SK-N-SH (cell line): ENCODE measurements around the gene NPFF. TPM values are rescaled to one million over a fixed set of nuclear protein-coding genes. Genes with fewer than 3 reads are reported as not detected.

Experiments
- CTCF ChIA-PET: fragments of 300-600, 350-600 bp; formaldehyde crosslinking; extraction: SDS; loops from one replicate; lab custom pipeline; 2021; lab: Yijun Ruan, JAX
- POLR2A ChIA-PET: fragments of 350-600 bp; sonication (Branson Sonifier 250); formaldehyde crosslinking; extraction: SDS; loops from one replicate; lab custom pipeline; 2020; ENCODE audit warnings: antibody characterized with exemption, inconsistent platforms; lab: Yijun Ruan, JAX
- DNase-seq: peaks from one replicate; pipeline ENCODE4 v3.0.0; 2012
- H2AFZ ChIP-seq: fragments of 200-600 bp; sonication (generic); 2 replicates; pipeline ENCODE4 v1.8.1; 2016; ENCODE audit warnings: antibody characterized with exemption, mild to moderate bottlenecking, low read depth
- H3F3A ChIP-seq: fragments of 200-600 bp; sonication (generic); replicated peaks from 2 replicates; pipeline ENCODE3; 2016; ENCODE audit warnings: antibody characterized with exemption, mild to moderate bottlenecking; ENCODE audit not compliant: insufficient read depth
- H3K27ac ChIP-seq, 2 experiments: fragments of 200-500 bp in 1 of 2; fragments of 200-600 bp in 1 of 2; sonication (Bioruptor generic) in 1 of 2; sonication (generic), shearing (Covaris generic) in 1 of 2; 2 replicates each; pipeline versions ENCODE4 v1.5.1 to v1.6.1; 2014 to 2016; ENCODE audit warnings: low read depth in 2 of 2, inconsistent platforms in 1 of 2, low read length in 1 of 2, mild to moderate bottlenecking in 1 of 2, mixed read lengths in 1 of 2
- H3K27me3 ChIP-seq: fragments of 200-600 bp; sonication (generic), shearing (Covaris generic); 2 replicates; pipeline ENCODE4 v1.6.1; 2016; ENCODE audit warnings: mixed run types; ENCODE audit not compliant: insufficient read depth
- H3K36me3 ChIP-seq, 2 experiments: fragments of 200-500 bp in 1 of 2; fragments of 200-600 bp in 1 of 2; sonication (Bioruptor generic) in 1 of 2; sonication (generic) in 1 of 2; replicated peaks in 1 of 2; 2 replicates each; pipeline versions ENCODE3 to v1.5.1; 2014 to 2016; ENCODE audit warnings: low read length in 1 of 2, mild to moderate bottlenecking in 1 of 2; ENCODE audit not compliant: insufficient read depth in 2 of 2, control insufficient read depth in 1 of 2
- H3K4me1 ChIP-seq, 2 experiments: fragments of 200-500 bp in 1 of 2; fragments of 200-600 bp in 1 of 2; sonication (Bioruptor generic) in 1 of 2; sonication (generic), shearing (Covaris generic) in 1 of 2; 2 replicates each; pipeline versions ENCODE4 v1.5.1 to v1.6.1; 2014 to 2016; ENCODE audit warnings: low read depth in 1 of 2, low read length in 1 of 2, mixed run types in 1 of 2; ENCODE audit not compliant: insufficient read depth in 2 of 2, control insufficient read depth in 1 of 2
- H3K4me2 ChIP-seq: fragments of 200-600 bp; sonication (generic), shearing (Covaris generic); 2 replicates; pipeline ENCODE4 v1.6.1; 2017; ENCODE audit warnings: mixed run types
- H3K4me3 ChIP-seq, 2 experiments: fragments of 200-500 bp in 1 of 2; fragments of 200-600 bp in 1 of 2; sonication (Bioruptor generic) in 1 of 2; sonication (generic), shearing (Covaris generic) in 1 of 2; 2 replicates each; pipeline versions ENCODE4 v1.5.1 to v1.8.1; 2014 to 2016; ENCODE audit warnings: low read depth in 2 of 2, inconsistent platforms in 1 of 2, low read length in 1 of 2, mild to moderate bottlenecking in 1 of 2, mixed read lengths in 1 of 2, moderate library complexity in 1 of 2
- H3K79me2 ChIP-seq: fragments of 200-600 bp; sonication (generic); 2 replicates; pipeline ENCODE4 v1.8.1; 2017; ENCODE audit warnings: mild to moderate bottlenecking; ENCODE audit not compliant: insufficient read depth
- H3K9ac ChIP-seq: fragments of 200-600 bp; sonication (generic); 2 replicates; pipeline ENCODE4 v1.6.1; 2017; ENCODE audit warnings: mixed run types
- H3K9me2 ChIP-seq: fragments of 200-600 bp; sonication (generic); 2 replicates; pipeline ENCODE4 v1.6.1; 2017; ENCODE audit warnings: mixed run types
- H3K9me3 ChIP-seq: fragments of 200-600 bp; sonication (generic); 2 replicates; pipeline ENCODE4 v1.6.1; 2017; ENCODE audit warnings: mixed run types, mild to moderate bottlenecking, moderate library complexity
- H4K20me1 ChIP-seq: fragments of 200-600 bp; sonication (generic); 2 replicates; pipeline ENCODE4 v1.6.1; 2017; ENCODE audit warnings: mild to moderate bottlenecking, mixed run types; ENCODE audit not compliant: insufficient read depth
- EP300 ChIP-seq, 2 experiments: IDR thresholded peaks; 2 replicates each; pipeline versions ENCODE4 v1.4.0 to v1.6.1; 2012; ENCODE audit warnings: borderline replicate concordance in 1 of 2, low read depth in 1 of 2, low read length in 1 of 2
- EZH2phosphoT487 ChIP-seq: fragments of 200-600 bp; sonication (generic); IDR thresholded peaks from 2 replicates; pipeline ENCODE4 v1.6.1; 2017; ENCODE audit warnings: low read depth, mixed run types, mild to moderate bottlenecking, antibody characterized with exemption, moderate library complexity, borderline replicate concordance
- FOXJ3 ChIP-seq: sonication (generic); formaldehyde crosslinking; IDR thresholded peaks from 2 replicates; pipeline ENCODE4 v1.5.1; 2020; ENCODE audit warnings: mild to moderate bottlenecking, missing genetic modification reagents
- GATA2 ChIP-seq: sonication (generic); formaldehyde crosslinking; IDR thresholded peaks from 2 replicates; pipeline ENCODE4 v1.5.0; 2020; ENCODE audit warnings: mild to moderate bottlenecking, missing genetic modification reagents
- MEF2A ChIP-seq: IDR thresholded peaks from 2 replicates; pipeline ENCODE4 v1.4.0; 2012; ENCODE audit warnings: low read depth, borderline replicate concordance
- POLR2AphosphoS5 ChIP-seq: IDR thresholded peaks from 2 replicates; pipeline ENCODE4 v1.6.1; 2012; ENCODE audit warnings: low read depth, low read length
- RAD21 ChIP-seq: IDR thresholded peaks from 2 replicates; pipeline ENCODE4 v1.6.1; 2012; ENCODE audit warnings: mild to moderate bottlenecking, low read length
- RCOR1 ChIP-seq: fragments of 150-350 bp; IDR thresholded peaks from 2 replicates; pipeline ENCODE4 v1.6.1; 2017; ENCODE audit warnings: antibody characterized with exemption, low read length
- REST ChIP-seq: IDR thresholded peaks from 2 replicates; pipeline ENCODE4 v1.6.1; 2012; ENCODE audit warnings: mild to moderate bottlenecking, low read depth, low read length, moderate library complexity
- RFX5 ChIP-seq: IDR thresholded peaks from 2 replicates; pipeline ENCODE4 v1.6.1; 2012; ENCODE audit warnings: mild to moderate bottlenecking, improper control_type of control experiment, low read length
- WGBS: methylation state at CpG from one replicate; pipeline ENCODE4 v1.1.6; 2017; ENCODE audit warnings: low lambda C conversion rate; 5-methylcytosine and 5-hydroxymethylcytosine counted together
- polyA plus RNA-seq, 3 experiments: library from polyadenylated mRNA; depleted of rRNA; stranded (reverse); fragments of >200 nt; gene quantifications; 2 replicates each; pipeline ENCODE4 v1.2.3, GENCODE V29; 2012

Gene NPFF
- polyA plus RNA-seq, 1 of the 3 experiments (the other 2 are of a cell fraction), result 0.13 TPM

- TF ChIP-seq REST, result no peak
- TF ChIP-seq POLR2AphosphoS5, result no peak
- no peak for TF ChIP-seq EZH2phosphoT487
- no peak for TF ChIP-seq GATA2
Observed at GRCh38 chr12:53505086-53505485, 2.2 kb downstream of the NPFF start (continued).

- Histone ChIP-seq H3K4me1 (peaks cover 18 to 23% of the 10 kb centered on the region in 2 experiments), H3K9ac (no peak overlapping the region), H3K79me2 (peaks cover 24% of the 10 kb centered on the region), H4K20me1 (no peaks in the 10 kb centered on the region), H3K9me2 (no peaks in the 10 kb centered on the region), H3K27me3 (no peaks in the 10 kb centered on the region), H3K36me3 (peaks cover 8 to 40% of the 10 kb centered on the region in 2 experiments), H3K27ac (peak overlapping the region in 1 of 2 experiments; percentile 54; a peak in 1 of 4 replicates), H3K4me2 (no peak overlapping the region), H2AFZ (no peak overlapping the region), H3K9me3 (no peaks in the 10 kb centered on the region), H3F3A (peaks cover 39% of the 10 kb centered on the region), H3K4me3 (no peak overlapping the region)
- ChIA-PET CTCF (interaction anchor here (0.9 to 8.2 kb wide), 5 partner anchors 11 to 181 kb away, joined by 4 to 46 read pairs (median 4); partner anchors contain the start of genes AAAS and ATP5MC2), POLR2A (no interaction called here)
- 89% methylated on average over 14 of the region's 14 CpGs for WGBS
- no peak for TF ChIP-seq EP300 (IDR thresholded peaks at IDR 0.05; ENCODE audit: borderline replicate concordance in 1 of 2, low read depth in 1 of 2, low read length in 1 of 2)
- no peak for TF ChIP-seq RAD21
- TF ChIP-seq RFX5, result no peak
- TF ChIP-seq RCOR1, result no peak
- TF ChIP-seq MEF2A, result no peak
- no peak for TF ChIP-seq FOXJ3 (CRISPR knock-in tag)
- DNase-seq, result no peak
Observed at GRCh38 chr12:53504004-53504920, 3.0 kb downstream of the NPFF start.
